HepG2 (cell line): ENCODE results near the gene GPATCH3. TPM values are rescaled to one million over a fixed set of nuclear protein-coding genes. Genes with fewer than 3 reads are reported as not detected.
A peak's percentile ranks its signal among the peaks of the same experiment; 100 is the strongest.

Source experiments
- HNRNPK ChIP-seq: fragments of 200-400 bp; formaldehyde crosslinking; IDR thresholded peaks from 2 replicates; pipeline ENCODE4 v1.6.1; 2018; ENCODE audit warnings: low read length, low read depth, moderate library complexity, mild to moderate bottlenecking; ENCODE audit not compliant: poor library complexity, severe bottlenecking
- HNRNPLL ChIP-seq: fragments of 200-400 bp; formaldehyde crosslinking; IDR thresholded peaks from 2 replicates; pipeline ENCODE4 v1.6.1; 2017; ENCODE audit warnings: mild to moderate bottlenecking, low read depth, low read length; ENCODE audit not compliant: poor library complexity, severe bottlenecking
- KLF9 ChIP-seq: IDR thresholded peaks from 2 replicates; pipeline ENCODE4 v1.6.1; 2016; ENCODE audit warnings: low read depth
- MIER2 ChIP-seq: IDR thresholded peaks from 2 replicates; pipeline ENCODE4 v1.6.1; 2016; ENCODE audit warnings: missing biosample characterization, missing genetic modification reagents
- NKX3-1 ChIP-seq: sonication (generic); formaldehyde crosslinking; IDR thresholded peaks from 2 replicates; pipeline ENCODE4 v1.5.0; 2020; ENCODE audit warnings: missing genetic modification reagents
- PATZ1 ChIP-seq: sonication (generic); formaldehyde crosslinking; IDR thresholded peaks from 2 replicates; pipeline ENCODE4 v1.4.0; 2020; ENCODE audit warnings: missing genetic modification reagents
- POLR2AphosphoS2 ChIP-seq: IDR thresholded peaks from 2 replicates; pipeline ENCODE4 v1.6.1; 2011; ENCODE audit warnings: low read depth, low read length, improper control_type of control experiment
- POLR2G ChIP-seq: fragments of 200-400 bp; formaldehyde crosslinking; IDR thresholded peaks from 2 replicates; pipeline ENCODE4 v1.6.1; 2018; ENCODE audit warnings: mild to moderate bottlenecking, low read depth, low read length, moderate library complexity
- SETDB1 ChIP-seq: sonication (generic); formaldehyde crosslinking; IDR thresholded peaks from 2 replicates; pipeline ENCODE4 v1.5.1; 2020; ENCODE audit warnings: missing genetic modification reagents, mild to moderate bottlenecking, borderline replicate concordance
- SKI ChIP-seq: fragments of 450-650 bp; IDR thresholded peaks from one replicate; pipeline ENCODE4 v1.6.1; 2018; ENCODE audit warnings: mild to moderate bottlenecking; ENCODE audit not compliant: partially characterized antibody
- SP5 ChIP-seq: IDR thresholded peaks from 2 replicates; pipeline ENCODE4 v1.6.1; 2016; ENCODE audit warnings: low read depth, borderline replicate concordance
- STAT5B ChIP-seq: sonication (generic); formaldehyde crosslinking; IDR thresholded peaks from 2 replicates; pipeline ENCODE4 v1.4.0; 2020; ENCODE audit warnings: missing genetic modification reagents
- THRA ChIP-seq: sonication (generic); formaldehyde crosslinking; IDR thresholded peaks from 2 replicates; pipeline ENCODE4 v1.4.0; 2020; ENCODE audit warnings: missing genetic modification reagents, borderline replicate concordance
- ZMYM2 ChIP-seq: sonication (generic); formaldehyde crosslinking; IDR thresholded peaks from 2 replicates; pipeline ENCODE4 v1.8.0; 2022; ENCODE audit warnings: mild to moderate bottlenecking, missing genetic modification reagents
- ZNF276 ChIP-seq: sonication (generic); formaldehyde crosslinking; IDR thresholded peaks from 2 replicates; pipeline ENCODE4 v1.4.0; 2020; ENCODE audit warnings: mild to moderate bottlenecking, low read depth, missing genetic modification reagents
- ZNF331 ChIP-seq: sonication (generic); formaldehyde crosslinking; IDR thresholded peaks from 2 replicates; pipeline ENCODE4 v1.4.0; 2020; ENCODE audit warnings: missing genetic modification reagents
- ZNF362 ChIP-seq: sonication (generic); formaldehyde crosslinking; IDR thresholded peaks from 2 replicates; pipeline ENCODE4 v1.4.0; 2020; ENCODE audit warnings: missing genetic modification reagents, mild to moderate bottlenecking, borderline replicate concordance
- ZNF468 ChIP-seq: sonication (generic); formaldehyde crosslinking; IDR thresholded peaks from 2 replicates; pipeline ENCODE4 v1.8.0; 2022; ENCODE audit warnings: mild to moderate bottlenecking, moderate library complexity, missing genetic modification reagents
- ZNF530 ChIP-seq: sonication (generic); formaldehyde crosslinking; IDR thresholded peaks from 2 replicates; pipeline ENCODE4 v1.5.0; 2020; ENCODE audit warnings: low read depth, mild to moderate bottlenecking, missing genetic modification reagents
- polyA plus RNA-seq, 8 experiments: library from polyadenylated mRNA; depleted of rRNA in 3 of 8; stranded (reverse) in 7 of 8; unstranded in 1 of 8; fragments of >200 nt; fragmentation: Illumina TruSeq in 4 of 8; extraction: Trizol in 4 of 8; gene quantifications; 2 replicates each; pipeline versions ENCODE4 v1.2.1 to v1.2.3, GENCODE V29; 2011 to 2016; ENCODE audit warnings: low read depth in 4 of 8, missing spikeins in 1 of 8, mixed read lengths in 1 of 8; ENCODE audit not compliant: insufficient read depth in 1 of 8
- total RNA-seq, 5 experiments: library from RNA; depleted of rRNA; stranded (reverse); fragments of >200 nt; fragmentation: Illumina TruSeq; extraction: Trizol; gene quantifications; 2 replicates each; pipeline ENCODE4 v1.2.3, GENCODE V29; 2016; ENCODE audit warnings: low read depth in 1 of 5
- TF ChIP-seq, protein P1 (sequence below): sonication (generic); formaldehyde crosslinking; IDR thresholded peaks from 2 replicates; pipeline ENCODE4 v1.5.1; 2020; ENCODE audit warnings: missing genetic modification reagents, mild to moderate bottlenecking, borderline replicate concordance
- TF ChIP-seq, protein P2 (sequence below): sonication (generic); formaldehyde crosslinking; IDR thresholded peaks from 2 replicates; pipeline ENCODE4 v1.8.0; 2022; ENCODE audit warnings: missing genetic modification reagents, low read depth, mild to moderate bottlenecking, borderline replicate concordance

The GPATCH3 gene
- total and polyA plus RNA-seq, 2 of the 13 experiments (the other 11 are each of a cell fraction or from before 2014, with no cell fraction given): 8.3 to 11.0 TPM

DNA sequence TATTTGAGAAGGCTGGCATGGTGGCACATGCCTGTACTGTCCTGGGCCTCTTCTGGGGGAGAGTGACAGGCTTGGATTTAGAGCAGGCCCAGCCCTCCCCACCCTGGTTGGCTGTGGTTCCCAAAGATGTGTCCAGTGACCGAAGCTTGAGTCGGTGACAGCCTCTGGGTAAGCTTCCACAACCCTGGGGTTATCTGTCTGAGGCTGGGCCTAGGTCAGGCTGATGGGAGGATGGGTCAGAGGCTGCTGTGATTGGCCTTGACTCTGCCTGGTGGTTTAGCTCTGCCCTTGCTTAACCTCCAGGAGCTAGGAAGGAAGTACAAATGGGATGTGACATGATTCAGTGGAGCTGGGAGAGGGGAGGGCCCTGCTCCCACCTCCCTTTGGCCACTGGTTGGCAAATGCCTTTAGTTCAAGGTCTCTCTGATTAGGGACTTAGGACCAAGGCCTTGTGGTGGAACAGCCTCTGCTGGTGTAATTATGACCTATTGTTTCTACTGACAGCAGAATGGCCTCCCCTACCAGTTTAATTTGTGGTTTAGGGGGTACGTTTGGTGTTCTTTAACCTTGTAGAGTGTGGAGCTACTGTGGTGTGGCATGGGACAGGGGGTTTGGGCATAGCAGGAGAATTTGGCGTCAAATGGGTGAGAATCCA is 37.9 kb upstream of the GPATCH3 start (continued):
- TF ChIP-seq, protein P1, sequence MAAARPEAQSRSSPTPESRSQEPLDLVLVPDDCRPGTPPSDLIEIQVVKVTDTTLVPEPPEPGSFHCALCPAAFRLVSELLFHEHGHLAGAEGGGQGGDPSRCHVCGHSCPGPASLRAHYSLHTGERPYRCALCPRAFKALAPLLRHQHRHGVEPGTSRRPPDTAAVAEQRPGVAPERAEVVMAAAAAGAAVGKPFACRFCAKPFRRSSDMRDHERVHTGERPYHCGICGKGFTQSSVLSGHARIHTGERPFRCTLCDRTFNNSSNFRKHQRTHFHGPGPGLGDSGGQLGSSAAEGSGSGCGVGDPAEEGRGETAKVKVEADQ (CRISPR knock-in tag): peak; percentile 66; the same call in 1 of the 2 replicates
- TF ChIP-seq SKI (peak; percentile 98), ZNF276 (no peak), KLF9 (CRISPR knock-in tag) (no peak), PATZ1 (CRISPR knock-in tag) (peak; percentile 99), NKX3-1 (CRISPR knock-in tag) (peak; percentile 24; the same call in 1 of the 2 replicates), THRA (CRISPR knock-in tag) (peak; percentile 99), MIER2 (CRISPR knock-in tag) (peak; percentile 52; the same call in 1 of the 2 replicates), ZNF530 (no peak), ZMYM2 (peak; percentile 94), STAT5B (CRISPR knock-in tag) (no peak), SP5 (CRISPR knock-in tag) (peak; percentile 85), SETDB1 (CRISPR knock-in tag) (no peak), HNRNPLL (no peak), POLR2G (peak; percentile 34; the same call in 1 of the 2 replicates), POLR2AphosphoS2 (no peak; the same call in 1 of the 2 replicates), HNRNPK (no peak), ZNF468 (CRISPR knock-in tag) (no peak), ZNF331 (CRISPR knock-in tag) (peak; percentile 91), ZNF362 (CRISPR knock-in tag) (peak; percentile 43; the same call in 1 of the 2 replicates)
- TF ChIP-seq, protein P2, sequence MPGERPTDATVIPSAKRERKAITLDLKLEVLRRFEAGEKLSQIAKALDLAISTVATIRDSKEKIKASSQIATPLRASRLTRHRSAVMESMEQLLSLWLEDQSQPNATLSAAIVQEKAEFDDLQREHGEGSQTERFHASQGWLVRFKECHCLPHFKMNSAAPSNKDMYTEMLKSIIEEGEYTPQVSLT: no peak
